Natural killer cell treated with Interleukin-12 subunit alpha and Interleukin-12 subunit beta and Interleukin-15 and Interleukin-18, amount 100 ng/mL, for 72 hours (primary cell): ENCODE data around the gene VAT1L. TPM values are rescaled to one million over a fixed set of nuclear protein-coding genes. Genes with fewer than 3 reads are reported as not detected.

Source experiments
- ATAC-seq, 2 donors: fragments of 150-1000 bp; cut with Tn5 transposase in 1 of 2; sonication (Bioruptor Pico), chemical (Tn5 transposase) in 1 of 2; 2 replicates each; pipeline ENCODE4 v1.10.0; 2021
- DNase-seq: peaks from one replicate; pipeline ENCODE4 v3.0.0; 2022; ENCODE audit warnings: low spot score
- H3K27ac Mint-ChIP-seq, 2 donors: 1 replicate in 1 of 2; 2 replicates in 1 of 2; pipeline ENCODE4 v1.8.0; 2022; ENCODE audit warnings: mixed read lengths in 2 of 2, mild to moderate bottlenecking in 1 of 2, moderate library complexity in 1 of 2
- H3K27me3 Mint-ChIP-seq, 2 donors: 1 replicate in 1 of 2; 2 replicates in 1 of 2; pipeline ENCODE4 v1.8.0; 2022; ENCODE audit warnings: mixed read lengths in 2 of 2
- H3K36me3 Mint-ChIP-seq: one replicate; pipeline ENCODE4 v1.8.0; 2022; ENCODE audit warnings: mixed read lengths
- H3K4me1 Mint-ChIP-seq, 2 donors: 1 replicate in 1 of 2; 2 replicates in 1 of 2; pipeline ENCODE4 v1.8.0; 2022; ENCODE audit warnings: low read depth in 2 of 2, mixed read lengths in 2 of 2, mild to moderate bottlenecking in 1 of 2
- H3K4me3 Mint-ChIP-seq: one replicate; pipeline ENCODE4 v1.8.0; 2022; ENCODE audit warnings: mixed read lengths
- H3K9me3 Mint-ChIP-seq: 2 replicates; pipeline ENCODE4 v1.8.0; 2022; ENCODE audit warnings: mixed read lengths
- total RNA-seq, 2 donors: library from RNA; stranded (reverse); gene quantifications; one replicate each; pipeline ENCODE4 v1.2.3, GENCODE V29; 2022

VAT1L gene
- total RNA-seq, 2 donors from 2014 or later, result 0.11 TPM; not detected in 1

- no peak overlapping the region for H3K4me3 Mint-ChIP-seq
- H3K27ac Mint-ChIP-seq, result no peak overlapping the region
- ATAC-seq (no peak), DNase-seq (no peak)
- H3K4me1 Mint-ChIP-seq, result no peaks in the 10 kb centered on the region
- peaks cover 6 to 14% of the 10 kb centered on the region in 2 donors for H3K27me3 Mint-ChIP-seq
- no peaks in the 10 kb centered on the region for H3K9me3 Mint-ChIP-seq
- H3K36me3 Mint-ChIP-seq, result no peaks in the 10 kb centered on the region
Measured at GRCh38 chr16:77905374-77905920, 117.1 kb downstream of the VAT1L start.

GRCh38 chr16:77910021-77910420 lies 121.7 kb downstream of the VAT1L start:
- Mint-ChIP-seq H3K9me3 (no peaks in the 10 kb centered on the region), H3K36me3 (no peaks in the 10 kb centered on the region), H3K4me1 (no peaks in the 10 kb centered on the region), H3K4me3 (no peak overlapping the region), H3K27ac (no peak overlapping the region), H3K27me3 (peaks cover 9 to 13% of the 10 kb centered on the region in 2 donors)
- no peak for ATAC-seq
- DNase-seq, result no peak

GRCh38 chr16:77912617-77913016 lies 124.3 kb downstream of the VAT1L start:
- no peak overlapping the region for H3K4me3 Mint-ChIP-seq
- ATAC-seq, result no peak

GRCh38 chr16:77913738-77914253 lies 125.4 kb downstream of the VAT1L start:
- Mint-ChIP-seq H3K4me1 (no peaks in the 10 kb centered on the region), H3K27me3 (peaks cover 9 to 21% of the 10 kb centered on the region in 2 donors), H3K36me3 (no peaks in the 10 kb centered on the region), H3K4me3 (no peak overlapping the region), H3K27ac (no peak overlapping the region), H3K9me3 (no peaks in the 10 kb centered on the region)
- ATAC-seq, result no peak
- no peak for DNase-seq

More at GRCh38 chr16:77912617-77913016, 124.3 kb downstream of the VAT1L start:
- Mint-ChIP-seq H3K27me3 (peaks cover 6 to 15% of the 10 kb centered on the region in 2 donors), H3K9me3 (no peaks in the 10 kb centered on the region), H3K4me1 (no peaks in the 10 kb centered on the region), H3K36me3 (no peaks in the 10 kb centered on the region), H3K27ac (no peak overlapping the region)
- DNase-seq, result no peak

DNA sequence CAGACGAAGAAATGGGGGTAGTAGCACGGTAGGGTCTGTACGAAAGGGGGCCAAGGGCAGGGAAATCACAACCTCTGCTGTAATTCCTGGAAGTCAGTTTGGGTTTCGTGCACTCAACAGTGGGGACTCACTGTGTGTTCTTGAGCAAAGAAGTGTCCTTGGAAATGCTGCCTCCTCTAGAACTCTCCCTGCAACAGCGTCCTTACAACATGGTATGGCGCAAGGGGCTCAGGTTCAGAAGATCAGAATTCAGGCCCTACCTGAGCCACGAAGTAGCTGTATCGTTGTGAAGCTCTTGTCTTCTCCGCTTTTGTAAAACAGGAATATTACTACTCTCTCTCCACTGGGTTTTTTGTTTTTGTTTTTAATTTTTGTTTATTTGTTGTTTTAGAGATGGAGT lies 127.7 kb downstream of the VAT1L start:
- Mint-ChIP-seq H3K4me1 (no peaks in the 10 kb centered on the region), H3K36me3 (no peaks in the 10 kb centered on the region), H3K9me3 (no peaks in the 10 kb centered on the region), H3K27ac (no peak overlapping the region), H3K27me3 (peaks cover 12 to 25% of the 10 kb centered on the region in 2 donors), H3K4me3 (no peak overlapping the region)
- ATAC-seq (no peak), DNase-seq (no peak)

- H3K27me3 Mint-ChIP-seq, result peaks cover 8 to 20% of the 10 kb centered on the region in 2 donors
- no peaks in the 10 kb centered on the region for H3K9me3 Mint-ChIP-seq
Measured at GRCh38 chr16:77917971-77918370, 129.6 kb downstream of the VAT1L start.

DNA sequence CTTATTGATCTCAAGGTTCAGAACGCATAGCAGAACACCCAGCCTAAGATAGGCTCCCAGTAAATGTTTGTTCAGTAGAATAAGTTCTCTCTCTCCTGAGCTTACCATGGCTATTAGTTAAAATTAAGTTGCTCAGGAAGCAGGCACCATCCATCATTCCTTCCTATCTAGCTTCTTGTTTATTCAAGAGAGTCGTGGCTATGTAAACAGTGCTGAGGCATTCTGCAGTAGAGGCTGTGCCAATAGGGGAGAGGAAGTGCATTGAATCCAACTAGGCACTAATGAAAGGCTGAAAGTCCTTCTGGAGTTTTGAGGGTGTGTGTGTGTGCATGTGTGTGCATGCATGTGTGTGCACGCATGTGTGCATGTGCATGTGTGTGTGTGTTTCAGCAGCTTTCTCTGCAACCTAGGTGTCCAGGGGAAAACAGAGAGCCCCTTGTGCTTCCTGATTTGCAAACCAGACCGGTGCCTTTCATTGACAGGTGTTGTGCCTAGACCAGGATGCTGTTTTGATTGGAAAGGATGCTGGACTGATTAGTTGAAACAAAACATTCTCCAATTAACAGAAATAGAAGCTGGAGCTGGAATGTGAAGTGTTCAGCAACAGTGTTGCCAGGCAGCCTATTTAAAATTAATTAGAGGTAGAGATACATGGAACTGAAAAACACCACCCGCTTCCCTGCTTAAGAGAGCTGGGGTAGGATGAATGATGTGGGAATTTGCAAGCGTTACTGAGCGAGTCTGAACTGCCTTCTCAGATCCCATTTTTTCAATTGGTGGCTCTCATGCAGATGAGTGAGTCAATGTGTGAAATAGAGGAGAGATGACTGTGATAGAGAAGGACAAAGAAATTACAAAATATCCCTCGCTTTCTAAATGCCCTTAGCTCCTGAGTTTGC lies 130.7 kb downstream of the VAT1L start:
- H3K27me3 Mint-ChIP-seq, result peaks cover 10 to 29% of the 10 kb centered on the region in 2 donors

More at GRCh38 chr16:77917971-77918370, 129.6 kb downstream of the VAT1L start:
- Mint-ChIP-seq H3K4me3 (no peak overlapping the region), H3K27ac (no peak overlapping the region), H3K4me1 (no peaks in the 10 kb centered on the region), H3K36me3 (no peaks in the 10 kb centered on the region)
- no peak for DNase-seq
- no peak for ATAC-seq

GRCh38 chr16:77919761-77920415 lies 131.5 kb downstream of the VAT1L start:
- H3K27ac Mint-ChIP-seq, result no peak overlapping the region
- no peaks in the 10 kb centered on the region for H3K4me1 Mint-ChIP-seq
- peaks cover 17 to 35% of the 10 kb centered on the region in 2 donors for H3K27me3 Mint-ChIP-seq
- no peak for ATAC-seq
- no peaks in the 10 kb centered on the region for H3K9me3 Mint-ChIP-seq
- H3K36me3 Mint-ChIP-seq, result no peaks in the 10 kb centered on the region
- DNase-seq, result no peak
- no peak overlapping the region for H3K4me3 Mint-ChIP-seq

More for the DNA sequence above, 130.7 kb downstream of the VAT1L start:
- H3K27ac Mint-ChIP-seq, result no peak overlapping the region
- ATAC-seq (no peak), DNase-seq (no peak)
- no peaks in the 10 kb centered on the region for H3K9me3 Mint-ChIP-seq
- no peak overlapping the region for H3K4me3 Mint-ChIP-seq
- H3K4me1 Mint-ChIP-seq, result no peaks in the 10 kb centered on the region
- no peaks in the 10 kb centered on the region for H3K36me3 Mint-ChIP-seq

DNA sequence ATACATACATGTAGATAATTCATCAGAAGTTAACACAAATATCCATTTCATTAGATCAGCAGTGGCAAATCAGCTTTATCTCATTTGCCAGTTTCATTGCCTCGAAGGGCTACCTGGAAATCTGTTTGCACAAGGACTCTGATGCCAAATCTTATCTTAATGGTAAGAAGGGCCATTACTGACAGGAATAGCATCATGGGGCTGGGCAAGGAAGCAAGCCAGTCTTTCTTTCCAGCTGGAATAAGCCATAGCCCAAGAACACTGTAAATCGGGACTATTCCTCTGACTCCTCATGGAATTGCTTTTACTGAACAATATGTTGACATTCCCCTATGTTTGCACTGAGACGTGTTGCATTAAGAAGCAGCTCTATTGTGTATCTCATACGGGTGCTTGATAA lies 132.6 kb downstream of the VAT1L start:
- Mint-ChIP-seq H3K4me3 (no peak overlapping the region), H3K27me3 (peaks cover 14 to 35% of the 10 kb centered on the region in 2 donors), H3K36me3 (no peaks in the 10 kb centered on the region), H3K27ac (no peak overlapping the region), H3K9me3 (no peaks in the 10 kb centered on the region), H3K4me1 (no peaks in the 10 kb centered on the region)
- no peak for ATAC-seq
- DNase-seq, result no peak

GRCh38 chr16:77922228-77922754 lies 133.9 kb downstream of the VAT1L start:
- Mint-ChIP-seq H3K27me3 (peaks cover 14 to 28% of the 10 kb centered on the region in 2 donors), H3K27ac (no peak overlapping the region), H3K36me3 (no peaks in the 10 kb centered on the region), H3K4me1 (no peaks in the 10 kb centered on the region), H3K4me3 (no peak overlapping the region), H3K9me3 (no peaks in the 10 kb centered on the region)
- DNase-seq, result no peak
- no peak for ATAC-seq

- H3K4me1 Mint-ChIP-seq, result no peaks in the 10 kb centered on the region
- H3K4me3 Mint-ChIP-seq, result no peak overlapping the region
- H3K27me3 Mint-ChIP-seq, result peaks cover 8 to 25% of the 10 kb centered on the region in 2 donors
- no peak for ATAC-seq
- H3K27ac Mint-ChIP-seq, result no peak overlapping the region
- no peaks in the 10 kb centered on the region for H3K9me3 Mint-ChIP-seq
- no peak for DNase-seq
- H3K36me3 Mint-ChIP-seq, result no peaks in the 10 kb centered on the region
Measured at GRCh38 chr16:77925531-77925930, 137.2 kb downstream of the VAT1L start.

DNA sequence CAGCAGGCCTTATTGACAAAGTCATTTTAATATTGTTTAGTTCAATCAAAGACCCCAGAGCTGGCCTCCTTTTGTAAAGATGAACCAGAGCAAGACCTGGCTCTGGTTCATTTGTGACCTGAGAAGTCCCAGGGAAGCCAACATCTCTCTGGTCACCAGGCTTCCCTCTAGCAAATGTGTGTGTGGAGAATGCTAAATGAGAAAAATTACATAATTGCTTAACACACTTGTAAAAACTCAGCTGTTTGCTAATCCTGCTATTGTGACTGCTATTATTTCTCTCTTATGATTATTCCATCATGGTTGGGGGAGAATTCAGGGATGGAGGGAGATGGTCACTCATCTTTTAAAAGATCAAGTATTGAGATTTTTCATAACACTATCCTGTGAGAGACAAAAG lies 139.7 kb downstream of the VAT1L start:
- H3K36me3 Mint-ChIP-seq, result no peaks in the 10 kb centered on the region

DNA sequence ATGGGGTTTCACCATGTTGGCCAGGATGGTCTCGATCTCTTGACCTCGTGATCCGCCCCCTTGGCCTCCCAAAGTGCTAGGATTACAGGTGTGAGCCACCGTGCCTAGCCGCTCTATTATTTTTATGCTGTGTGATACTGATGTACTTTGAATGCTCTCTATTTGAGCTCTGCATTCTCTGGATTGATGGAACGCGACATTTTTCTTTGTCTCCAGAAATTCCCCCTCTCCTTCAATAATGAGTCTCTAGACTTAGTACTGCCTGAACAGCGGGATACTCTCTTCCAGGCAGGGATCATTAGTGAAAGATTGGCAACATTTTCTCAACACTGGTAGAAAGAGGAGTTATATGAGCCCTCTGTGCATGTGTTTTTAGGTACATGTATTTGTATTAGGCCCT lies 140.6 kb downstream of the VAT1L start:
- no peak for ATAC-seq
- DNase-seq, result no peak
- no peak overlapping the region for H3K4me3 Mint-ChIP-seq
- no peaks in the 10 kb centered on the region for H3K4me1 Mint-ChIP-seq
- H3K27me3 Mint-ChIP-seq, result peaks cover 15 to 34% of the 10 kb centered on the region in 2 donors
- H3K9me3 Mint-ChIP-seq, result no peaks in the 10 kb centered on the region
- H3K27ac Mint-ChIP-seq, result no peak overlapping the region
- no peaks in the 10 kb centered on the region for H3K36me3 Mint-ChIP-seq

More for the DNA sequence above, 139.7 kb downstream of the VAT1L start:
- H3K27me3 Mint-ChIP-seq, result peaks cover 8 to 32% of the 10 kb centered on the region in 2 donors
- no peak overlapping the region for H3K27ac Mint-ChIP-seq
- no peaks in the 10 kb centered on the region for H3K4me1 Mint-ChIP-seq
- no peak overlapping the region for H3K4me3 Mint-ChIP-seq
- no peaks in the 10 kb centered on the region for H3K9me3 Mint-ChIP-seq
- DNase-seq, result no peak
- no peak for ATAC-seq
